IMR-90 (cell line): ENCODE data around the gene KCNV2. TPM values are rescaled to one million over a fixed set of nuclear protein-coding genes. Genes with fewer than 3 reads are reported as not detected.

Source experiments
- ATAC-seq: fragments of 200-7000 bp; cut with Tn5 transposase; 2 replicates; pipeline ENCODE4 v1.9.1; 2020; ENCODE audit warnings: low read depth, mild to moderate bottlenecking, moderate library complexity
- Bru-seq: library from RNA; stranded (reverse); fragments of 400-500 nt; gene quantifications from one replicate; lab custom pipeline; 2021; lab: Mats Ljungman, UMichigan
- BruChase-seq, 2 experiments: library from RNA; stranded (reverse); fragments of 400-500 nt; gene quantifications; one replicate each; lab custom pipeline; 2021; lab: Mats Ljungman, UMichigan
- BruUV-seq: library from RNA; stranded (reverse); fragments of 400-500 nt; replicated peaks from 2 replicates; lab custom pipeline; 2021; lab: Mats Ljungman, UMichigan
- CTCF ChIA-PET: fragments of 300-600 bp; formaldehyde crosslinking; extraction: SDS; loops from one replicate; lab custom pipeline; 2021; ENCODE audit warnings: antibody characterized with exemption; lab: Yijun Ruan, JAX
- POLR2A ChIA-PET: fragments of 300-600 bp; sonication (Branson Sonifier 250); formaldehyde crosslinking; loops from one replicate; lab custom pipeline; 2022; ENCODE audit warnings: antibody characterized with exemption; ENCODE audit not compliant: unreplicated experiment; lab: Charles Lee
- DNase-seq: peaks from one replicate; pipeline ENCODE4 v3.0.0; 2013
- H2AFZ ChIP-seq: replicated peaks from 2 replicates; pipeline ENCODE3; 2013; ENCODE audit warnings: low read length, mild to moderate bottlenecking; ENCODE audit not compliant: poor library complexity
- H2AK5ac ChIP-seq: 2 replicates; pipeline ENCODE4 v1.6.1; 2013; ENCODE audit warnings: low read depth, low read length, inconsistent platforms
- H2AK9ac ChIP-seq: replicated peaks from 2 replicates; pipeline ENCODE3; 2013; ENCODE audit warnings: mild to moderate bottlenecking, low read depth, low read length, moderate library complexity; ENCODE audit not compliant: poor library complexity
- H2BK120ac ChIP-seq: 2 replicates; pipeline ENCODE4 v1.6.1; 2013; ENCODE audit warnings: low read depth, low read length, inconsistent platforms
- H2BK15ac ChIP-seq: 3 replicates; pipeline ENCODE4 v1.6.1; 2013; ENCODE audit warnings: low read depth, low read length, inconsistent platforms
- H2BK20ac ChIP-seq: 2 replicates; pipeline ENCODE4 v1.6.1; 2013; ENCODE audit warnings: low read depth, mild to moderate bottlenecking, inconsistent platforms, low read length, moderate library complexity
- H2BK5ac ChIP-seq: 2 replicates; pipeline ENCODE4 v1.6.1; 2013; ENCODE audit warnings: mild to moderate bottlenecking, low read depth, low read length, inconsistent platforms; ENCODE audit not compliant: poor library complexity, severe bottlenecking
- H3K14ac ChIP-seq: replicated peaks from 2 replicates; pipeline ENCODE4 v1.6.1; 2013; ENCODE audit warnings: low read depth, low read length, inconsistent platforms
- H3K18ac ChIP-seq: 2 replicates; pipeline ENCODE4 v1.6.1; 2013; ENCODE audit warnings: low read depth, low read length, control low read depth
- H3K23ac ChIP-seq: 2 replicates; pipeline ENCODE4 v1.6.1; 2013; ENCODE audit warnings: low read depth, low read length, inconsistent platforms
- H3K27ac ChIP-seq: 2 replicates; pipeline ENCODE4 v1.5.1; 2013; ENCODE audit warnings: mild to moderate bottlenecking, control low read depth, low read length; ENCODE audit not compliant: insufficient read depth
- H3K27me3 ChIP-seq: 2 replicates; pipeline ENCODE4 v1.6.1; 2013; ENCODE audit warnings: low read length; ENCODE audit not compliant: control insufficient read depth, insufficient read depth
- H3K36me3 ChIP-seq: 2 replicates; pipeline ENCODE4 v1.6.1; 2013; ENCODE audit warnings: low read length, mixed read lengths; ENCODE audit not compliant: control insufficient read depth, insufficient read depth
- H3K4ac ChIP-seq: 2 replicates; pipeline ENCODE4 v1.6.1; 2013; ENCODE audit warnings: low read depth, low read length, inconsistent platforms
- H3K4me1 ChIP-seq: 2 replicates; pipeline ENCODE4 v1.6.1; 2013; ENCODE audit warnings: low read length, mixed read lengths; ENCODE audit not compliant: control insufficient read depth, insufficient read depth
- H3K4me2 ChIP-seq: 2 replicates; pipeline ENCODE4 v1.6.1; 2013; ENCODE audit warnings: low read depth, mild to moderate bottlenecking, control low read depth, low read length, moderate library complexity
- H3K4me3 ChIP-seq: 2 replicates; pipeline ENCODE4 v1.5.1; 2013; ENCODE audit warnings: low read depth, mild to moderate bottlenecking, control low read depth, low read length, moderate library complexity; ENCODE audit not compliant: insufficient read depth
- H3K56ac ChIP-seq: 2 replicates; pipeline ENCODE4 v1.6.1; 2013; ENCODE audit warnings: low read length, inconsistent platforms; ENCODE audit not compliant: insufficient read depth; ENCODE audit errors: extremely low read depth
- H3K79me1 ChIP-seq, 2 experiments: 2 replicates each; pipeline ENCODE4 v1.6.1; 2013; ENCODE audit warnings: low read length in 2 of 2, inconsistent platforms in 1 of 2, low read depth in 1 of 2
- H3K9ac ChIP-seq: 2 replicates; pipeline ENCODE4 v1.6.1; 2013; ENCODE audit warnings: low read depth, low read length, control low read depth
- H3K9me1 ChIP-seq: 2 replicates; pipeline ENCODE4 v1.6.1; 2013; ENCODE audit warnings: low read length, inconsistent platforms; ENCODE audit not compliant: insufficient read depth
- H3K9me3 ChIP-seq: 2 replicates; pipeline ENCODE4 v1.6.1; 2013; ENCODE audit warnings: low read length; ENCODE audit not compliant: control insufficient read depth, insufficient read depth
- H4K20me1 ChIP-seq: 2 replicates; pipeline ENCODE4 v1.6.1; 2013; ENCODE audit warnings: low read length, inconsistent platforms; ENCODE audit not compliant: insufficient read depth
- H4K5ac ChIP-seq: 2 replicates; pipeline ENCODE4 v1.6.1; 2013; ENCODE audit warnings: mild to moderate bottlenecking, low read depth, low read length, control low read depth
- H4K8ac ChIP-seq, 2 experiments: 2 replicates each; pipeline ENCODE4 v1.6.1; 2013; ENCODE audit warnings: low read depth in 2 of 2, low read length in 2 of 2, control low read depth in 1 of 2, inconsistent platforms in 1 of 2
- H4K91ac ChIP-seq: 2 replicates; pipeline ENCODE4 v1.6.1; 2013; ENCODE audit warnings: low read depth, low read length, inconsistent platforms; ENCODE audit not compliant: insufficient read depth
- BHLHE40 ChIP-seq: fragments of 150-350 bp; IDR thresholded peaks from 2 replicates; pipeline ENCODE4 v1.6.1; 2016; ENCODE audit warnings: mild to moderate bottlenecking, low read depth, low read length
- CEBPB ChIP-seq: IDR thresholded peaks from 2 replicates; pipeline ENCODE4 v1.6.1; 2012; ENCODE audit warnings: low read depth, low read length, improper control_type of control experiment
- CHD1 ChIP-seq: IDR thresholded peaks from 2 replicates; pipeline ENCODE4 v1.6.1; 2012; ENCODE audit warnings: low read depth, low read length, improper control_type of control experiment
- FOS ChIP-seq: fragments of 150-350 bp; IDR thresholded peaks from 2 replicates; pipeline ENCODE4 v1.6.1; 2016; ENCODE audit warnings: low read depth, low read length
- POLR2A ChIP-seq: IDR thresholded peaks from 2 replicates; pipeline ENCODE4 v1.6.1; 2012; ENCODE audit warnings: mild to moderate bottlenecking, low read depth, low read length
- RAD21 ChIP-seq: IDR thresholded peaks from 2 replicates; pipeline ENCODE4 v1.6.1; 2012; ENCODE audit warnings: low read length, improper control_type of control experiment
- RFX5 ChIP-seq: IDR thresholded peaks from 2 replicates; pipeline ENCODE4 v1.8.0; 2012; ENCODE audit warnings: low read depth, mild to moderate bottlenecking, low read length, moderate library complexity
- SMC3 ChIP-seq: fragments of 150-350 bp; IDR thresholded peaks from 2 replicates; pipeline ENCODE4 v1.6.1; 2016; ENCODE audit warnings: low read depth, mild to moderate bottlenecking, antibody characterized with exemption, low read length, moderate library complexity
- WGBS, 2 experiments: methylation state at CpG; one replicate each; pipeline versions ENCODE4 v1.1.5 to v1.1.7; 2013; ENCODE audit warnings: missing lambda C conversion rate in 2 of 2; ENCODE audit not compliant: insufficient read length in 1 of 2; ENCODE audit errors: extremely low coverage in 2 of 2; 5-methylcytosine and 5-hydroxymethylcytosine counted together
- dilution Hi-C: fragments of 300-500 bp; cut with HindIII; formaldehyde crosslinking; loops from one replicate; pipeline ENCODE4 v1.14.3; 2018; ENCODE audit warnings: low sequenced_read_pairs; ENCODE audit not compliant: unreplicated experiment
- in situ Hi-C: fragments of 300-500 bp; cut with MboI; formaldehyde crosslinking; loops from 3 replicates; pipeline ENCODE4 v1.14.3; 2019; ENCODE audit warnings: low sequenced_read_pairs, inconsistent platforms, mixed read lengths
- intact Hi-C: fragments of 100-400 bp; cut with micrococcal nuclease; formaldehyde crosslinking; loops from 2 replicates; pipeline ENCODE4 v1.10.0; 2022
- long read RNA-seq: library from polyadenylated mRNA; unstranded; transcript quantifications from one replicate; pipeline ENCODE4 v2.0.0, GENCODE V29; 2021; ENCODE audit not compliant: unreplicated experiment
- polyA plus RNA-seq, 3 experiments: library from polyadenylated mRNA; depleted of rRNA; stranded (reverse); fragments of >200 nt; gene quantifications; 2 replicates each; pipeline ENCODE4 v1.2.3, GENCODE V29; 2012; ENCODE audit warnings: low replicate concordance in 1 of 3
- total RNA-seq: library from RNA; depleted of rRNA; stranded (reverse); fragments of >200 nt; gene quantifications from 2 replicates; pipeline ENCODE4 v1.2.3, GENCODE V29; 2012; rRNA removed
- TF ChIP-seq, protein P1 (sequence below): fragments of 150-350 bp; IDR thresholded peaks from 2 replicates; pipeline ENCODE4 v1.6.1; 2017; ENCODE audit warnings: mild to moderate bottlenecking, antibody characterized with exemption, low read length, low read depth

The KCNV2 gene
- total RNA-seq (not detected in 2 replicates), polyA plus RNA-seq (2012; rRNA removed) (not detected in 2 replicates), Bru-seq, nascent RNA (not detected), BruChase-seq, experiment 1, labeled RNA remaining after a 6-hour chase (not detected), BruChase-seq, experiment 2, labeled RNA remaining after a 2-hour chase (not detected)
- polyA plus RNA-seq (2012; cell fraction: cytosol; rRNA removed): not detected in 2 replicates
- polyA plus RNA-seq (2012; cell fraction: nucleus; rRNA removed; ENCODE audit: low replicate concordance): not detected in 2 replicates
- long read RNA-seq: 0 reads

DNA sequence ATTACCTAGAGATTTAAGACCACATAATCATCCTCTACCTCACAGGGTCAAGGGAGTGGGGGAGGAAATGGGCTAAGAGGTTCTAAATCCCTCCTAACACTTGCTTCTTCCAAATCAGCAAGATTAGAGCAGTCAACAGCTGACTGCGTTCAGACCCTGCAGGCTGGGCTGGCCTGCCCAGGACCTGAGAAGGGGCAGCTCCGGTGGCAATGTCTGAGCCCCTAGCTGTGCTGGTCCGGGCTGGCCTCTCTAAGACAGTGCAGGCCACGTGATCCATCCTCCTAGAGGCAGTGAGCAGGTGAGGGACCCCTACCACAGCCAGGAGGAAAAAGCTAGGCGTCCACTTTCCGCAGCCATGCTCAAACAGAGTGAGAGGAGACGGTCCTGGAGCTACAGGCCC lies at the start of gene KCNV2:
Gene KCNV2, plus strand, starts transcription at position 126 of the 400 bp plus-strand sequence. Its CDS starts 230 bp downstream, at position 356.
- H3K79me1 ChIP-seq: no peaks in the 10 kb centered on the region
- H3K18ac ChIP-seq: no peak within 1 kb of the TSS
- ATAC-seq: no peak
- no peak within 1 kb of the TSS for H2BK120ac ChIP-seq
- TF ChIP-seq BHLHE40 (no peak), RAD21 (no peak), CHD1 (no peak), RFX5 (no peak), CEBPB (no peak), SMC3 (no peak), FOS (no peak), POLR2A (no peak)
- TF ChIP-seq, protein P1, sequence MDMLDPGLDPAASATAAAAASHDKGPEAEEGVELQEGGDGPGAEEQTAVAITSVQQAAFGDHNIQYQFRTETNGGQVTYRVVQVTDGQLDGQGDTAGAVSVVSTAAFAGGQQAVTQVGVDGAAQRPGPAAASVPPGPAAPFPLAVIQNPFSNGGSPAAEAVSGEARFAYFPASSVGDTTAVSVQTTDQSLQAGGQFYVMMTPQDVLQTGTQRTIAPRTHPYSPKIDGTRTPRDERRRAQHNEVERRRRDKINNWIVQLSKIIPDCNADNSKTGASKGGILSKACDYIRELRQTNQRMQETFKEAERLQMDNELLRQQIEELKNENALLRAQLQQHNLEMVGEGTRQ: no peak
- dilution Hi-C loops (no loop called here), intact Hi-C loops (no loop called here), in situ Hi-C loops (no loop called here)
- H3K4me3 ChIP-seq: no peak within 1 kb of the TSS
- H3K4me2 ChIP-seq: no peak within 1 kb of the TSS
- no peak within 1 kb of the TSS for H4K5ac ChIP-seq
- no peak within 1 kb of the TSS for H2BK5ac ChIP-seq
- DNase-seq: no peak
- H4K8ac ChIP-seq: no peak within 1 kb of the TSS
- no peaks in the 10 kb centered on the region for H4K20me1 ChIP-seq
- WGBS, 2 experiments: 93% methylated on average over 4 of the region's 7 CpGs; no CpG with 5 or more reads in 1 of the 2 experiments
- no peak within 1 kb of the TSS for H2AK9ac ChIP-seq
- ChIA-PET CTCF (no interaction called here), POLR2A (no interaction called here)
- H3K27me3 ChIP-seq: no peaks in the 10 kb centered on the region
- no peak within 1 kb of the TSS for H3K23ac ChIP-seq
- no peak within 1 kb of the TSS for H4K91ac ChIP-seq
- H2AFZ ChIP-seq: no peak within 1 kb of the TSS
- H3K56ac ChIP-seq: no peak within 1 kb of the TSS
- H3K9me3 ChIP-seq: no peaks in the 10 kb centered on the region
- H3K4ac ChIP-seq: no peak within 1 kb of the TSS
- no peaks in the 10 kb centered on the region for H3K4me1 ChIP-seq
- H3K9ac ChIP-seq: no peak within 1 kb of the TSS
- no peak within 1 kb of the TSS for H3K27ac ChIP-seq
- H2AK5ac ChIP-seq: no peak within 1 kb of the TSS
- H3K36me3 ChIP-seq: peaks cover 3% of the 10 kb centered on the region; the same call in 1 of the 2 replicates
- no peak within 1 kb of the TSS for H2BK15ac ChIP-seq
- H2BK20ac ChIP-seq: no peak within 1 kb of the TSS
- H3K14ac ChIP-seq: no peak within 1 kb of the TSS
- no peaks in the 10 kb centered on the region for H3K9me1 ChIP-seq
- BruUV-seq: no TSS peak
